SIG-M5 treated with dmso at 0.1 percent for 504 hours (cell line): Measurements from ENCODE around the gene ZNF101.
"Not testable (repeated sequence)": the region's sequence is repeated elsewhere in the genome, so short reads cannot be mapped to it uniquely, and the experiment has no call there.

Experiments
- DNase-seq: peaks from one replicate; lab custom pipeline; 2025; ENCODE audit not compliant: unreplicated experiment; lab: John Stamatoyannopoulos, UW

Gene ZNF101

DNA sequence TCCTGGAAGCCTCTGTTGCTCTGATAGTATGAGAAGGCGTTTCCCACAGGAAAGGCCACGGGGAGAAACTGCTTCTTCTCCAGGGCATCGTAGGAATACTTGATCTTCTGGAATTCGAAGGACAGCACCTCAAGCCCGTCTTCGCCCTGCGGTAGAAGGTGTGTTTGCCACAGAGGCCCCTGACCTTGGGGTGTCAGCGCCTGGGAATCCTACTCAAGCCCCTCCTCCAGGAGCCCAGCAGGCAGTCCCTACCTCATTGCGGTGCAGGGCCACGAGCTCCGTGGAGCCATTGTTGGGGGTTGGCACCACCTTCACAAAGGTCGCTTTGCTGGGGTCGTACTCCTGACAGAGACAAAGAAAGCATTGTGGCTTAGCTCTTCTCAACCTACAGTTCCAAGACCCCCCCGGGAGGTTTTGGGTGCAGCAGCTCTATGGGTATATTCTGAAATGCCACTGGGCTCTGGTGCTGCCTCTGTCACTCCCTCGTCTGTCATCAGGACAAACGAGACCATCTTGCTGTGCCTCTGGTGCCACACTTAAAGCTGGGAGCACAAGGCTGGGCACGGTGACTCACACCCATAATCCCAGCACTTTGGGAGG, 8.9 kb upstream of the ZNF101 start:
- DNase-seq = no peak

DNA sequence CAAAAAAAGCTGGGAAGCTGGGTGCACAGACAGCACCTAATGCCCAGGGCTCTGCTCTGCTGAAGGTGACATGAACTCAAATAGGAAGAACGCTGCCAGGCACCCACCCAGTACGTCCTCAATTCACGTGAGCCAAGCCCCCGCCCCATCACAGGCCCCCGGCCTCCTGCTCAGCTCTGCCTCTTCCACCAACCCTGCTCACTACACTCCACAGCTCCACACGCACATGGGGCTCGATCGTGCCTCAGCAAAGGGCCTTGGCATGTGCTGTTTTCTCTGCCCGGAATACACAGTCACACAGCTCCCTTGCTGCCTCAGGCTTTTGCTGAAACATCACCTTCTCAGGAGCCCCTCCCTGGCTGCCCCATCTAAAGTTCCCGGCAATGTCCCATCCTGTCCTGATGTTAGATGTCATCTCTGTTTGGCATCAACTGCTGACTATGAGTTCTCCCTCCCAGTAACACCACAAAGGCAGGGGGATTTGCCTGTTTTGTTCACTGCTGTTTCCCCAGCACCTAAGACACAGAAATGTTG, 7.4 kb upstream of the ZNF101 start:
- no peak for DNase-seq

DNA sequence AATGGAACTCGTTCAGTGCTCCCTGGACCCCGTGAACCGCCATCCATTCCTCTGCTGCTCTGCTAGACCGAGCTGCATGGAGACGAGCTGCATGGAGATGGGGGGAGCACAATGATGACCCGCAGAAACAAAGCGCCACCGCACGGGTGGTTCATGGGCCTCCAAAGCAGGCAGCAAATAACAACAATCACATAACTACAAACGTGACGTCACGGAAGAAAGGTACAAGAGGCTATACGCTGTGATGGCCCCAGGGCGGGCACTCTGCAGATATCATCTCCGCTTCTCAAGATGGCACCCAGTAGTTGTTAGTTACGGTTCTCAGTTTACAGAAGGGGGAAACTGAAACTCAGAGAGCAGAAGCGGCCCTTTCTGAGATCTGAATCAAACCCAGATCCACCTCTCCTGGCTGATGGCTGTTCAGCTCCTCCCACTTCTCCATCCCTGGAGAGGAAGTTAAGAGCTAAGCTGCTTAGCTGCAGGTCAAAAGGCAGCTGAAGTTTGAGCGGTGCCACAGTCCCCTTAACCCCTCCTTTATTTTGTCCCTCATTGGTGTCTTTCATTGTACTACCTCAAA, 6.9 kb upstream of the ZNF101 start:
- peak; percentile 91 for DNase-seq

DNA sequence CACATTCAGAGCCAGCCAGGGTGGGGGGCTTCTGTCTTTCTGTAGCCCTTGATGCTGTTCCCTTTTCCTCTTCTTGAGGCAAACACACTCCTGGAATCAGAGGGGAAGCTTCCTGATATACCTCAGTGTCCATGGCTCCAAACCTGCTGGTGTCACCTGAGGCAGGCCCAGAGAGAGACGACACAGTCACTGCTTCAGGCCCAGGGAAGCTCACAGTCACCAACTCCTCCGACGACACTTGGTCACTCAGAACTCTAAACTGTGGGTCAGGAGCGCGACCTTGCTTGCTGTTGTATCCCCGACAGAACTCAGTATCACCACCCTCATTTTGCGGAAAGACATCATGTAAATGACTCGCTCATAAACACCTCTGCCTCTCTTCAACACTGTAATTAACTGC, 6.3 kb upstream of the ZNF101 start:
- DNase-seq = no peak

DNA sequence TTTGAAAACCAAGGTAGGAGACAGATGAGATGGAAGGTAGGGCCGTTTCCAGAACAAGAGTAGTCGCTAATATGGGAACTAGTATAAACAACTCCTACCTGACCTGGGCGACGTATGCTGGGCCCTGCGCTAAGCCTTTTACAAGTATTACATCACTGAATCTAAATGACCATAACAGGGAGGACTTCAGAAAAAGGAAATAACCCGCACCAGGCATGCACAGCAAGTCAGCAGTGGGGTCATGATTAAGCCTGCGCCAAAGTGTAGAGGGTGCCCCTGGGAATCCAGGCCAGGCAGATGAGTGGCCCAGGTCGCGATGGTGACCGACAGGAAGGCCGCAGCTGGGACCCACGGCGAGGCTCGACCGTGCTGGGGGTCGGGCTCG, 5.8 kb upstream of the ZNF101 start:
- DNase-seq = peak; percentile 31

DNA sequence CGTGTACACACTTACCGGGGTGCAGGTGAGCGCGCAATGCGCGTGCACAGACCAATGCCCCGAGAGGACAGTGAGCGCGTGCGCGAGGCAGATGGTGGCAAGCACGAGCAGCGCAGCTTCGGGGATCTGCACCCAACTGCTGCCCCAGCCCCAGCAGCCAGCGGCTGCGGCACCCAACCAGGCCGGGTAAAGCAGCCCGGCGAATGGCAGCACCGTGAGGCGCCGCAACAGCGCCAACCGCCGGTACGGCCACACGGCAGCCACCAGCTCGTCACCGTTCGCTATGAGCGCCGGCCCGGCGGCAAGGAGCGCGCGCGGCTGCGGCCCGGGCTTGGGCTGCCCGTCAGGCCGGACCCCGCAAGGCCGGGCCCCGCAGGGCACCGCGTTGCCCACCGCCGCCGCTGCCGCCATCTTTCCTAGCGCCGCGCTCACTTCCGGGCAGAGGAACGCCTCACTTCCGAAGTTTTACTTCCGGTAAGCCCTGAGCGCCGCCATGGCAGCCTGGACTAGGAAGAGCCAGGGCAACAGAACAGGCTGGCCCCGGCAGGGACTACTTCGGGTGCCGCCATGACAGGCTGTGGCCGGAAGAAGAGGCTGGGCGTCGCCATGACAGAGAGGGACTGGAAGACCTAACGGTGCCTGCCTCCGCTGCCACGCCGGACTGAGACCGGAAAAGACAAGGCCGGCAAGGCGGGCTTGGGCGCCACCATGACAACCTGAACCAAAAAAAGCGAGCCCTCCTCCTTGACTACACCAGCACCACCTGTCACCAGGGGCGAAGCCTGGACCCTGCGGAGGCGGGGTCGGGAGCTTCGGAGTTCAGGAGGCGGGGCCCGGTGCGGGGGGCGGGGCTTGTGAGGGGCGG, 5.2 kb upstream of the ZNF101 start, which contains the start of gene ATP13A1:
ATP13A1 (minus strand) TSS at position 421 of the 865 bp plus-strand sequence; CDS start at position 411, 10 bp downstream.
- peak; percentile 95 for DNase-seq

- not testable (repeated sequence) for DNase-seq
Measured at GRCh38 chr19:19665420-19665948, 3.2 kb upstream of the ZNF101 start.

DNA sequence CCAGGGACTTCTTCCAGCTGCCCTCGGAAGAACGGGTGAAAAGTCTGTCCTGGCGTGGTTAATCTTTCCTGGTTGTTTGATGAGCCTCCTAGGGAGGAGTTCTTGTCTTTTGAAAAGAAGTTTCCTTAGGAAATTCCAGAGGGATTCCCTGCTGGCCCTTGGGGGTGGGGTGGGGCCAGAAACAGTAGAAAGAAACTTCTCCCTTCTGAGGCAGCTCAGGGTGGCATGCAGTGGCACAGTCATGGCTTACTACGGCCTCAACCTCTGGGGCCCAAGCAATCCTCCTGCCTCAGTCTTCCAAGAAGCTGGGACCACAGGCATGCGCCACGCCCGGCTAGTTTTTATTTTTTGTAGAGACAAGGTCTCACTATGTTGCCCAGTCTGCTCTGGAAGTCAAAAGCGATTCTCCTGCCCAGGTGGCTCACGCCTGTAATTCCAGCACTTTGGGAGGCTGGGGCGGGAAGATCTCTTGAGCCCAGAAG, 1.5 kb downstream of the ZNF101 start:
- DNase-seq = no peak

GRCh38 chr19:19672816-19673215, 4.2 kb downstream of the ZNF101 start:
- no peak for DNase-seq

DNA sequence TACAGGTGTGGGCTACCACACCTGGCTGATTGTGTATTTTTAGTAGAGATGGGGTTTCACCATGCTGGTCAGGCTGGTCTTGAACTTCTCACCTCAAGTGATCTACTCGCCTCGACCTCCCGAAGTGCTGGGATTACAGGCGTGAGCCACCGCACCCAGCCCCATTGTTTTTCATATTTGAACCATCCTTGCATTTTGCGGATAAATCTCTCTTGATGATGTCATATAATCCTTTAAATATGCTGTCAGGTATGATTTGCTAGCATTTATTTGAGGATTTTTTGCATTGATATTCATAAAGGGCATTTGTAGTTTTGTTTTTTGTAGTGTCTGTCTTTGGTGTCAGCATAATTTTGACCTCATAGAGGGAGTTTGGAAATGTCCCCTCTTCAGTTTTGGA, 5.7 kb downstream of the ZNF101 start:
- DNase-seq = no peak

- no peak for DNase-seq
Measured at GRCh38 chr19:19677579-19677978, 8.9 kb downstream of the ZNF101 start.

DNA sequence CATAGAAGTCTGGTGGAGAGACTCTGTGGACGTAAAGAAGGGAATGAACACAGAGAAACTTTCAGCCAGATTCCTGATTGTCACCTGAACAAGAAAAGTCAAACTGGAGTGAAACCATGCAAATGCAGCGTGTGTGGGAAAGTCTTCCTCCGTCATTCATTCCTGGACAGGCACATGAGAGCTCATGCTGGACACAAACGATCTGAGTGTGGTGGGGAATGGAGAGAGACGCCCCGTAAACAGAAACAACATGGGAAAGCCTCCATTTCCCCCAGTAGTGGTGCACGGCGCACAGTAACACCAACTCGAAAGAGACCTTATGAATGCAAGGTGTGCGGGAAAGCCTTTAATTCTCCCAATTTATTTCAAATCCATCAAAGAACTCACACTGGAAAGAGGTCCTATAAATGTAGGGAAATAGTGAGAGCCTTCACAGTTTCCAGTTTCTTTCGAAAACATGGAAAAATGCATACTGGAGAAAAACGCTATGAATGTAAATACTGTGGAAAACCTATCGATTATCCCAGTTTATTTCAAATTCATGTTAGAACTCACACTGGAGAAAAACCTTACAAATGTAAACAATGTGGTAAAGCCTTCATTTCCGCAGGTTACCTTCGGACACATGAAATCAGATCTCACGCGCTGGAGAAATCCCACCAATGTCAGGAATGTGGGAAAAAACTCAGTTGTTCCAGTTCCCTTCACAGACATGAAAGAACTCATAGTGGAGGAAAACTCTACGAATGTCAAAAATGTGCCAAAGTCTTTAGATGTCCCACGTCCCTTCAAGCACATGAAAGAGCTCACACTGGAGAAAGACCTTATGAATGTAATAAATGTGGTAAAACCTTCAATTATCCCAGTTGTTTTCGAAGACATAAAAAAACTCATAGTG, 10.8 kb downstream of the ZNF101 start:
- DNase-seq = no peak

- not testable (repeated sequence) for DNase-seq
Measured at GRCh38 chr19:19686119-19686518, 17.5 kb downstream of the ZNF101 start.

GRCh38 chr19:19686580-19686979, 17.9 kb downstream of the ZNF101 start:
- no peak for DNase-seq

GRCh38 chr19:19687090-19687489, 18.5 kb downstream of the ZNF101 start:
- peak; percentile 37 for DNase-seq

DNA sequence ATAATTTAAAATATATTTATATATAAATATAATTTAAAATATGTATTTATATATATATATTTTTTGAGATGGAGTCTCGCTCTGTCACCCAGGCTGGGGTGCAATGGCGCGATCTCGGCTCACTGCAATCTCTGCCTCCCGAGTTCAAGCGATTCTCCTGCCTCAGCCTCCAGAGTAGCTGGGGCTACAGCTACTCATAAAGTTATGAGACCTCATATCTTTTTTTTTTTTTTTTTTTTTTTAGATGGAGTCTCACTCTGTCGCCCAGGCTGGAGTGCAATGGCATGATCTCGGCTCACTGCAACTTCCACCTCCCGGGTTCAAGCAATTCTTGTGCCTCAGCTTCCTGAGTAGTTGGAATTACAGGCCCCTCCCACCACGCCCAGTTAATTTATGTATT, 20.4 kb downstream of the ZNF101 start:
- DNase-seq = not testable (repeated sequence)

DNA sequence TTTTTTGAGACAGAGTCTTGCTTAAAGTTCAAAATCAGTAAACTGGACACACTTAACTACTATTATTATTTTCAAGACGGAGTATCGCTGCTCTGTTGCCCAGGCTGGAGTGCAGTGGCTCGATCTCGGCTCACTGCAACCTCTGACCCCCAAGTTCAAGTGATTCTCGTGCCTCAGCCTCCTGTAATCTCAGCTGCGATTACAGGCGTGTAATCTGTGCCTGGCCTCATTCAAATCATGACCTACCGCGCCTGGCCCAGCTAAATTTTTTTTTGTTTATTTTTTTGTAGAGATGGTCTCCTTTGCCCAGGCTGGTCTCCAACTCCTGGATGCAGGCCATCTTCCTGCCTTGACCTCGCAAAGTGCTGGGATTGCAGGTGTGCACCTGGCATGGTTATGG, 23.0 kb downstream of the ZNF101 start:
- no peak for DNase-seq

GRCh38 chr19:19696386-19696785, 27.7 kb downstream of the ZNF101 start:
- DNase-seq = no peak

GRCh38 chr19:19697589-19697988, 28.9 kb downstream of the ZNF101 start:
- no peak for DNase-seq

DNA sequence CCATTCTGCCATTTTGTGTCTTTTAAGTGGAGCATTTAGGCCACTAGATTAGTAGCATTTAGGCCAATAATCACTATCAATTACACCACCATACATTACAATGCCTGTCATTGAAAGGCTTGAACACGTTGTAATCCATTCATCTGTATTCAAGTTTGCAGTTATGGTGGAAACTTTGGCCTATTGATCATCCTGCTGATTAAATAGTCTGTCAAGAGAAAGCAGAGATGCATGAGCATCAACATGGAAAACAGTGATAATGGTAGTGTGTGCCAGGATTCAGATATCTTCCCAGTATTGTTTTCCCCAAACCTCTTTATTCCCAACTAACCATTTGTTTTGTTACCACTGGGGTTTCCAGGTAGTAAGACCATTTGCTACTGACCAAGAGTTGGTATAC, 31.9 kb downstream of the ZNF101 start:
- not testable (repeated sequence) for DNase-seq
